ENCODE data around the gene MOBP.

DNA sequence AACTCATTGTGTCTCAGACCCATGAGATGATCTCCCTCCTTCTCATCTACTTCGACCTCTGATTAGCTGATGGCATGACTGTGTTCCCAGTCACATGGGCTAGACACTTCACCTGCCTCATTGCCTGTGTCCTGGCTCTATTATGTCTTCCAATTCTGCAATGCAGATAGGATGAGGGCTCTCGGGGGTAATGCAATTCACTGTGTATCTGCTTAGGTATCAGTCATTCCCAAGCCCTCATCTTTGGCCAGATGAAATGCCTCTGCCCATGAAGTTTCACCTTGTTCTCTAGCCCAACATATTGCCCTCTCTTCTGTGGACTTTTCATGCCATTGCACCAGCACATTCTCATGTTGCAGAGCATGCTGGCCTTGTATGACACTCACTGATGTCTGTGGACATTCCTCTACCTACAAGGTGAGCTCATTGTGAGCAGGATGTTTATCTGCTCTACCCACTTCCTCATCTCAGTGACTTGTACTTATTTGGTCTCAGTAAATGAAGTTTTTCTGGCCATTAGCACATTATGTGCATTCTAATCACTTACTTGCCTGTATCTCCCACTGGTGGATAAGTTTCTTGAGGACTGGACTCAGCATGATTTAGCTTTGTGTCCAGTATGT, 32.3 kb downstream of the MOBP start:
- TF ChIP-seq ZFX (IDR thresholded peaks at IDR 0.05; ENCODE audit: borderline replicate concordance) (no peak), CTCF (IDR thresholded peaks at IDR 0.05) (no peak)

Data from 22Rv1 (cell line).